ENCODE results near the gene TEX44. TPM values are rescaled to one million over a fixed set of nuclear protein-coding genes. Genes with fewer than 3 reads are reported as not detected.

TEX44 gene
- total and polyA plus RNA-seq, 2 experiments from 2014 or later = not detected

DNA sequence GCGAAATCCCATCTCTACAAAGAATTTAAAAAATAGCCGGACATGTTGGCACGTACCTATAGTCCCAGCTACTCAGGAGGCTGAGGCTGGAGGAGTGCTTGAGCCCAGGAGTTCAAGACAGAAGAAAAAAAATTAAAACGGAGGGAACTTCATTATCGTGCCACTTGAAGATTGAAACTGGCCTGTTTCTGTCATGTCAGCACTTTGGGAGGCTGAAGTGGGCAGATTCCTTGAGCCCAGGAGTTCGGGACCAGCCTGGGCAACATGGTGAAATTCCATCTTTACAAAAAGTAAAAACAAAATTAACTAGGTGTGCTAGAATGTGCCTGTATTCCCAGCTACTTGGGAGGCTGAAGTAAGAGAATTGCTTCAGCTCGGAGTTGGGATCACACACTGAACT is 3.0 kb upstream of the TEX44 start:
- Histone ChIP-seq H3K9me3 (ENCODE audit: low read depth) (no peaks in the 10 kb centered on the region), H3K36me3 (no peaks in the 10 kb centered on the region), H3K27ac (no peak overlapping the region), H3K27me3 (no peaks in the 10 kb centered on the region), H3K4me3 (no peak overlapping the region), H3K4me1 (ENCODE audit: low read depth) (no peaks in the 10 kb centered on the region)
- DNase-seq (ENCODE audit: low read depth in 1 of 2, low spot score in 1 of 2) = no peak
- TF ChIP-seq, protein P1, sequence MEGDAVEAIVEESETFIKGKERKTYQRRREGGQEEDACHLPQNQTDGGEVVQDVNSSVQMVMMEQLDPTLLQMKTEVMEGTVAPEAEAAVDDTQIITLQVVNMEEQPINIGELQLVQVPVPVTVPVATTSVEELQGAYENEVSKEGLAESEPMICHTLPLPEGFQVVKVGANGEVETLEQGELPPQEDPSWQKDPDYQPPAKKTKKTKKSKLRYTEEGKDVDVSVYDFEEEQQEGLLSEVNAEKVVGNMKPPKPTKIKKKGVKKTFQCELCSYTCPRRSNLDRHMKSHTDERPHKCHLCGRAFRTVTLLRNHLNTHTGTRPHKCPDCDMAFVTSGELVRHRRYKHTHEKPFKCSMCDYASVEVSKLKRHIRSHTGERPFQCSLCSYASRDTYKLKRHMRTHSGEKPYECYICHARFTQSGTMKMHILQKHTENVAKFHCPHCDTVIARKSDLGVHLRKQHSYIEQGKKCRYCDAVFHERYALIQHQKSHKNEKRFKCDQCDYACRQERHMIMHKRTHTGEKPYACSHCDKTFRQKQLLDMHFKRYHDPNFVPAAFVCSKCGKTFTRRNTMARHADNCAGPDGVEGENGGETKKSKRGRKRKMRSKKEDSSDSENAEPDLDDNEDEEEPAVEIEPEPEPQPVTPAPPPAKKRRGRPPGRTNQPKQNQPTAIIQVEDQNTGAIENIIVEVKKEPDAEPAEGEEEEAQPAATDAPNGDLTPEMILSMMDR (IDR thresholded peaks at IDR 0.05; ENCODE audit: low read depth, low read length) = no peak

GRCh38 chr2:231590614-231591013 is 2.0 kb upstream of the TEX44 start:
- Histone ChIP-seq H3K27ac (no peak overlapping the region), H3K9me3 (ENCODE audit: low read depth) (no peaks in the 10 kb centered on the region), H3K4me1 (ENCODE audit: low read depth) (no peaks in the 10 kb centered on the region), H3K36me3 (no peaks in the 10 kb centered on the region), H3K27me3 (no peaks in the 10 kb centered on the region), H3K4me3 (no peak overlapping the region)
- peak in 1 of 2 donors; percentile 42 for DNase-seq (ENCODE audit: low read depth in 1 of 2, low spot score in 1 of 2)
- TF ChIP-seq, protein P1 (IDR thresholded peaks at IDR 0.05; ENCODE audit: low read depth, low read length) = no peak

DNA sequence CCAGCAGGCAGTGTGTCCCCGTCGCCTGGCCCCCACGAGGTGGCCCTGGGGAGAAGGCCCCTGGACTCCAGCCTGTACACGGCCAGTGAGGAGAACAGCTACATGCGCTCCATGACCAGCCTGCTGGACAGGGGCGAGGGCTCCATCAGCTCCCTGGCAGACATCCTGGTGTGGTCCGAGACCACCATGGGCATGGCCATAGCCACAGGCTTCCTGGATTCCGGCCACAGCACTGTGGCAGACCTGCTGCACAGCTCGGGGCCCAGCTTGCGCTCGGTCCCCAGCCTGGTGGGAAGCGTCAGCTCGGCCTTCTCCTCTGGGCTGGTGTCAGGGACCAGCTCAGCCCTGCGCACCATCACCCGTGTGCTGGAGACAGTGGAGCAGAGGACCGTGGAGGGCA is 1.0 kb downstream of the TEX44 start:
- H3K27ac ChIP-seq = no peak overlapping the region
- no peaks in the 10 kb centered on the region for H3K27me3 ChIP-seq
- TF ChIP-seq, protein P1 (IDR thresholded peaks at IDR 0.05; ENCODE audit: low read depth, low read length) = no peak
- no peaks in the 10 kb centered on the region for H3K9me3 ChIP-seq (ENCODE audit: low read depth)
- no peaks in the 10 kb centered on the region for H3K4me1 ChIP-seq (ENCODE audit: low read depth)
- no peak overlapping the region for H3K4me3 ChIP-seq
- H3K36me3 ChIP-seq = no peaks in the 10 kb centered on the region
- no peak for DNase-seq (ENCODE audit: low read depth in 1 of 2, low spot score in 1 of 2)

DNA sequence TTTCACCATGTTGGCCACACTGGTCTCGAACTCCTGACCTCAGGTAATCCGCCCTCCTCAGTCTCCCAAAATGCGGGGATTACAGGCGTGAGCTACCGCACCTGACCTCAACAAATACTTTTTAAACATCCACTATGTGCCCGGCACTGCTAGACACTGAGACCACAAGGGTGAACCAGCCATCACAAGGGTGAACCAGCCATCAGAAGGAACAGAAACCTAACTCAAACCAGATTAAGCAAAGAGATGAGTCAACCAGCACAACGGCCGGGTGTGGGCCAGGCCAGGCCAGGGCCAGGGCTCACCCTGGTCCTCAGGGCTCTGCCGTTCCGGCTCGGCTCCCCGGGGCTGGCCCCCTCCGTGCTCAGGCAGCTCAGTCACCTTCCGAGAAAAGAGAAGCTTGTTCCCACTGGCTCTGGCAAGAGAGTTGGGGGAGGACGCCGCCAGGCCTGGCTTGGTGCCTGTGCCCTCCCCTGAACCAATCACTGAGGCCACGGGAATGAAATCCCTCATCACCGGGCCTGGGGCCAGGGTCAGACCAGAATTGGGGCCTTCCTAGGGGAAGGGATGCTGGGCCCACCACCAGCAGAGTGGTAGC is 4.4 kb downstream of the TEX44 start:
- DNase-seq (ENCODE audit: low read depth in 1 of 2, low spot score in 1 of 2) = peak in 1 of 2 donors; percentile 51
- TF ChIP-seq, protein P1 (IDR thresholded peaks at IDR 0.05; ENCODE audit: low read depth, low read length) = no peak
- H3K4me3 ChIP-seq = no peak overlapping the region
- H3K36me3 ChIP-seq = no peaks in the 10 kb centered on the region
- H3K4me1 ChIP-seq (ENCODE audit: low read depth) = peaks cover 4% of the 10 kb centered on the region
- no peaks in the 10 kb centered on the region for H3K9me3 ChIP-seq (ENCODE audit: low read depth)
- H3K27ac ChIP-seq = no peak overlapping the region
- no peaks in the 10 kb centered on the region for H3K27me3 ChIP-seq

DNA sequence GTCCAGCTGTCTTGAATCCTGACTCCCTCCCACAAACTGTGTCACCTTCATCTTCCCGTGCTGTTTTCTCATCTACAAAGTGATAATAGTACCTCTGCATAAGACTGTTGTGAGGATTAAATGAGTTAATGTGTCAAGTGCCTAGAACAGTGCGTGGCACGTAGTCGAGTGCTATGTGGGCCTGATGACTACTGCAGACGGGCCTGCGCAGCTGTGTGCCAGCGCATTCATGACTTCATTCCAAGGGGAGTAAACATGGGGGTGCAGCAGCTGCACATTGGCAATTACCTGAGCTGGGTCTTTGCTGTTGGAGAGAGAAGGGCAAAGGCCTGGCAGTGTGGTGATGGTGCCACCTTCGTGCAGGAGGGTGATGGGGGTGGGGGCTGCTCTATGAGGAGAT is 5.0 kb downstream of the TEX44 start:
- H3K36me3 ChIP-seq = no peaks in the 10 kb centered on the region
- no peak for DNase-seq (ENCODE audit: low read depth in 1 of 2, low spot score in 1 of 2)
- H3K27me3 ChIP-seq = no peaks in the 10 kb centered on the region
- H3K4me1 ChIP-seq (ENCODE audit: low read depth) = peaks cover 4% of the 10 kb centered on the region
- no peaks in the 10 kb centered on the region for H3K9me3 ChIP-seq (ENCODE audit: low read depth)
- no peak overlapping the region for H3K4me3 ChIP-seq
- H3K27ac ChIP-seq = no peak overlapping the region
- TF ChIP-seq, protein P1 (IDR thresholded peaks at IDR 0.05; ENCODE audit: low read depth, low read length) = no peak

Data from cardiac muscle cell (in vitro differentiated cells and primary cell).